Mucosa of descending colon (tissue), 3 donors: ENCODE measurements around the gene SMC1B. TPM values are rescaled to one million over a fixed set of nuclear protein-coding genes. Genes with fewer than 3 reads are reported as not detected.

Source experiments
- ATAC-seq: fragments of 200-7000 bp; cut with Tn5 transposase; one replicate; pipeline ENCODE4 v1.9.1; 2020; ENCODE audit warnings: mild to moderate bottlenecking, moderate library complexity
- DNase-seq, 3 donors: peaks; one replicate each; pipeline ENCODE4 v3.0.0-alpha.2; 2020
- H3K36me3 ChIP-seq: fragments of 200-600 bp; one replicate; pipeline ENCODE4 v1.8.0; 2021; ENCODE audit warnings: low read depth, mild to moderate bottlenecking
- H3K4me1 ChIP-seq: fragments of 200-600 bp; one replicate; pipeline ENCODE4 v1.8.0; 2021; ENCODE audit warnings: low read depth, mild to moderate bottlenecking
- H3K4me3 ChIP-seq: fragments of 200-600 bp; one replicate; pipeline ENCODE4 v1.8.0; 2021; ENCODE audit warnings: mild to moderate bottlenecking
- H3K9me3 ChIP-seq: fragments of 200-600 bp; one replicate; pipeline ENCODE4 v1.8.0; 2021; ENCODE audit warnings: mild to moderate bottlenecking
- intact Hi-C, 2 donors: fragments of 100-400 bp; cut with DNase I in 1 of 2; cut with micrococcal nuclease in 1 of 2; formaldehyde crosslinking; loops; one replicate each; pipeline versions ENCODE4 v1.11.0 to v1.11.1; 2022; cut with DNase I, micrococcal nuclease
- total RNA-seq, 3 donors: library from RNA; stranded (reverse); fragmentation: NEBNext Ultra II Directional in 2 of 3; extraction: Animal tissue kit (Norgen Biotek cat#: 25700) in 2 of 3; gene quantifications; one replicate each; pipeline versions ENCODE4 v1.2.1 to v1.2.4, GENCODE V29; 2021 to 2023
- TF ChIP-seq, protein P1 (sequence below): fragments of 200-600 bp; IDR thresholded peaks from one replicate; pipeline ENCODE4 v1.8.0; 2022; ENCODE audit warnings: antibody characterized with exemption, mild to moderate bottlenecking
- donor health status: DM: no; HTN: no; CAD: no; lungs with moderate emphysema.
- donor health status: DM: no; HTN: no; CAD: no.
- donor health status: DM: no; HTN: yes; CAD: no.

Gene SMC1B
- total RNA-seq, 3 donors from 2014 or later: not detected

DNA sequence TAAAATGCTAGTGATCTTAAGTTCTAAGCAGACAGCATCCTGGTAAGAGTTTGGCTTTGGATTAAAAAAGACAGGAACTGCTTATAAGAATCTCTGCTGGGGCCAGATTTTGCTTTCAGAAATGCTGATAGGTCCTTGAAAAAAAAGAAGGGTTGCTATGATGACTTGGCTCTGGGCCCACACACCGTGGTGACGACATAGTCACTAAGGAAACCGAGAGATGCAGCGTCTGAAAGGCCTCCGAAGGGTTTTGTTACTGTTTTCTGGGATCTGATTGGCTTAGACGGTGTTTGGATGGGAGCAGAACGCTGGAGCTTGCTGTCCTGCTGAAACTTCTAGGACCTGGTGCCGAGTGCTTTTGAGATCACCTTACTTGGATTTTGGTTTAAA, 95.2 kb downstream of the SMC1B start:
- Histone ChIP-seq H3K36me3 (no peaks in the 10 kb centered on the region), H3K4me3 (no peak overlapping the region), H3K4me1 (peaks cover 39% of the 10 kb centered on the region), H3K9me3 (no peaks in the 10 kb centered on the region)
- DNase-seq (peak; percentile 72 to 83 (median 78)), ATAC-seq (peak; percentile 58)
- intact Hi-C loops: no loop called here
- TF ChIP-seq, protein P1, sequence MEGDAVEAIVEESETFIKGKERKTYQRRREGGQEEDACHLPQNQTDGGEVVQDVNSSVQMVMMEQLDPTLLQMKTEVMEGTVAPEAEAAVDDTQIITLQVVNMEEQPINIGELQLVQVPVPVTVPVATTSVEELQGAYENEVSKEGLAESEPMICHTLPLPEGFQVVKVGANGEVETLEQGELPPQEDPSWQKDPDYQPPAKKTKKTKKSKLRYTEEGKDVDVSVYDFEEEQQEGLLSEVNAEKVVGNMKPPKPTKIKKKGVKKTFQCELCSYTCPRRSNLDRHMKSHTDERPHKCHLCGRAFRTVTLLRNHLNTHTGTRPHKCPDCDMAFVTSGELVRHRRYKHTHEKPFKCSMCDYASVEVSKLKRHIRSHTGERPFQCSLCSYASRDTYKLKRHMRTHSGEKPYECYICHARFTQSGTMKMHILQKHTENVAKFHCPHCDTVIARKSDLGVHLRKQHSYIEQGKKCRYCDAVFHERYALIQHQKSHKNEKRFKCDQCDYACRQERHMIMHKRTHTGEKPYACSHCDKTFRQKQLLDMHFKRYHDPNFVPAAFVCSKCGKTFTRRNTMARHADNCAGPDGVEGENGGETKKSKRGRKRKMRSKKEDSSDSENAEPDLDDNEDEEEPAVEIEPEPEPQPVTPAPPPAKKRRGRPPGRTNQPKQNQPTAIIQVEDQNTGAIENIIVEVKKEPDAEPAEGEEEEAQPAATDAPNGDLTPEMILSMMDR: no peak

DNA sequence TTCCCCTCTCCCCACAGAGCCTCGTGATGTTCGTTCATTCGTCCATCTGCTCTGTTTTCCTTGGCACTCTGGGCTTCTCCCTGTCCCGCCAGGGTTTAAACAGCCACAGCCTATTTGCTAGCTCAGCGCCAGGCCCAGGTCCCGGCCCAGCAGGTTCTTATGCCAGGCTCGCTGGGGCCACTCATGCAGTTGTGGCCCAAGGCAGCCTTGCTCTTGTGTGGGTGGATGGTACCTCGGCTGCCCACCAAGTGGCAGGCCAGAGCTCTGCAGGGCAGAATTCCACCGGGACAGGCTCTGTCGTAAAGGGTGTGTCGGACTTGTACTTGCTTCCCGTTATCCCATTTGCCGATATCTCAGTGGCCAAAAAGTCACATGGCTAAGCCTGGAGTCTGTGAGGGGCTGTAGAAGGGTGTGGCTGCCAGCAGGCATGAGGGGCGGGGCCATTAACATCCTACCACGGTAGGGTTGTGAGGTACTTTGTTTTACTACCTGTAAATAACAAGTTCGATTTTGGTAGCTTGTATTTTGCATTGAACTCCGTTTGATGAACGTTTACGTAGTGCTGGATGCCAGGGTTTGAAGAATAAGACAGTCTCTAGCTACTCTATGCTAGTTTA, 95.7 kb downstream of the SMC1B start:
- peak; percentile 58 to 75 (median 72) for DNase-seq

DNA sequence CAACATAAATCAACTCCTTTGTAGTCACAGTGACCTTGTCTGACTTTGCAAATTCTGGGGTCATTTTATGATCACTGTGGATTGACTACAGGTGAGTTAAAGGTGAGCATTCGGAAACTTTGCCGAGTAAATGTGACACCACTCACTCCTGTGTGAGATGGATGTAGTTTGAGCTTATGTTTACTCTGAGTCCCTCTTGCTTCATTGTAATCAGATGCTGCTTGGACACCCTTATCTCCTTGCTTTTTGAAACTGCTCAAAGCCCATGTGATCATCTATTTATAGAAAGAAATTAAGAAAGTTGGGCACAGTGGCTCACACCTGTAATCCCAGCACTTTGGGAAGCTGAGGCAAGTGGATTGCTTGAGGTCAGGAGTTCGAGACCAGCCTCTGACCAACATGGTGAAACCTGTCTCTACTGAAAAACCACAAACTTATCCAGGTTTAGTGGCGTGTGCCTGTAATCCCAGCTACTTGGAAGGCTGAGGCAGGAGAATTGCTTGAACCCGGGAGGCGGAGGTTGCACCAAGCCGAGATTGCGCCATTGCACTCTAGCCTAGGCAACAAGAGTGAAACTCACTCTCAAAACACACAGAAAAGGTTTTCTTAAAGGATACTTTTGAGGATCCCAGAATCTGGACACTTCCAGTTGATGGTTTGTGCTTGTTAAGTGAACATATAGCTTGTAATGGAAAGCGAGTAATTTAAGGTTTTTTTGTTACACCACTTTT, 96.4 kb downstream of the SMC1B start:
- Histone ChIP-seq H3K9me3 (no peaks in the 10 kb centered on the region), H3K4me3 (no peak overlapping the region), H3K4me1 (peaks cover 39% of the 10 kb centered on the region), H3K36me3 (no peaks in the 10 kb centered on the region)
- DNase-seq (no peak), ATAC-seq (no peak)
- intact Hi-C loops: no loop called here
- TF ChIP-seq, protein P1: no peak

More for the DNA sequence above, 95.7 kb downstream of the SMC1B start:
- H3K4me1 ChIP-seq: peaks cover 39% of the 10 kb centered on the region
- H3K4me3 ChIP-seq: no peak overlapping the region
- intact Hi-C loops: no loop called here
- TF ChIP-seq, protein P1: no peak
- H3K36me3 ChIP-seq: no peaks in the 10 kb centered on the region
- ATAC-seq: peak; percentile 84
- H3K9me3 ChIP-seq: no peaks in the 10 kb centered on the region

GRCh38 chr22:45314786-45315185, 98.6 kb downstream of the SMC1B start:
- H3K36me3 ChIP-seq: no peaks in the 10 kb centered on the region
- peaks cover 47% of the 10 kb centered on the region for H3K4me1 ChIP-seq
- H3K4me3 ChIP-seq: no peak overlapping the region
- ATAC-seq (no peak), DNase-seq (no peak)
- H3K9me3 ChIP-seq: no peaks in the 10 kb centered on the region
- TF ChIP-seq, protein P1: no peak
- intact Hi-C loops: no loop called here

- ATAC-seq (no peak), DNase-seq (no peak)
- intact Hi-C loops: no loop called here
- peaks cover 43% of the 10 kb centered on the region for H3K4me1 ChIP-seq
- H3K4me3 ChIP-seq: no peak overlapping the region
- H3K36me3 ChIP-seq: no peaks in the 10 kb centered on the region
- TF ChIP-seq, protein P1: no peak
- no peaks in the 10 kb centered on the region for H3K9me3 ChIP-seq
Measured at GRCh38 chr22:45314054-45314721, 99.2 kb downstream of the SMC1B start.
